SH-SY5Y (cell line): ENCODE results near the gene CCNE1.

Experiments
- GATA2 ChIP-seq: IDR thresholded peaks from 2 replicates; pipeline ENCODE4 v1.6.1; 2011; ENCODE audit warnings: mild to moderate bottlenecking, low read depth, low read length
- GATA3 ChIP-seq: IDR thresholded peaks from 2 replicates; pipeline ENCODE4 v1.6.1; 2011; ENCODE audit warnings: low read depth, mild to moderate bottlenecking, low read length, moderate library complexity

GRCh38 chr19:29833614-29834261, 21.9 kb downstream of the CCNE1 start:
- TF ChIP-seq GATA3 (no peak), GATA2 (no peak)
